Measurements from ENCODE around the gene MAML3.

The MAML3 gene

GRCh38 chr4:139814323-139815015, 339.5 kb downstream of the MAML3 start:
- TF ChIP-seq, protein P1, sequence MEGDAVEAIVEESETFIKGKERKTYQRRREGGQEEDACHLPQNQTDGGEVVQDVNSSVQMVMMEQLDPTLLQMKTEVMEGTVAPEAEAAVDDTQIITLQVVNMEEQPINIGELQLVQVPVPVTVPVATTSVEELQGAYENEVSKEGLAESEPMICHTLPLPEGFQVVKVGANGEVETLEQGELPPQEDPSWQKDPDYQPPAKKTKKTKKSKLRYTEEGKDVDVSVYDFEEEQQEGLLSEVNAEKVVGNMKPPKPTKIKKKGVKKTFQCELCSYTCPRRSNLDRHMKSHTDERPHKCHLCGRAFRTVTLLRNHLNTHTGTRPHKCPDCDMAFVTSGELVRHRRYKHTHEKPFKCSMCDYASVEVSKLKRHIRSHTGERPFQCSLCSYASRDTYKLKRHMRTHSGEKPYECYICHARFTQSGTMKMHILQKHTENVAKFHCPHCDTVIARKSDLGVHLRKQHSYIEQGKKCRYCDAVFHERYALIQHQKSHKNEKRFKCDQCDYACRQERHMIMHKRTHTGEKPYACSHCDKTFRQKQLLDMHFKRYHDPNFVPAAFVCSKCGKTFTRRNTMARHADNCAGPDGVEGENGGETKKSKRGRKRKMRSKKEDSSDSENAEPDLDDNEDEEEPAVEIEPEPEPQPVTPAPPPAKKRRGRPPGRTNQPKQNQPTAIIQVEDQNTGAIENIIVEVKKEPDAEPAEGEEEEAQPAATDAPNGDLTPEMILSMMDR (IDR thresholded peaks at IDR 0.05; ENCODE audit: low read depth, low read length, poor library complexity, severe bottlenecking) = no peak
- no peak for TF ChIP-seq EZH2phosphoT487 (IDR thresholded peaks at IDR 0.05; ENCODE audit: borderline replicate concordance, low read length)
- Histone ChIP-seq H3K27me3 (ENCODE audit: control insufficient read depth, low read length) (no peaks in the 10 kb centered on the region), H3K27ac (ENCODE audit: low read depth, low read length) (no peak overlapping the region), H3K9me2 (replicated peaks; ENCODE audit: control insufficient read depth, low read length) (no peaks in the 10 kb centered on the region), H3K4me1 (ENCODE audit: control insufficient read depth, low read length) (no peaks in the 10 kb centered on the region), H3F3A (ENCODE audit: control insufficient read depth, insufficient read depth) (no peaks in the 10 kb centered on the region), H3K79me2 (ENCODE audit: control insufficient read depth, low read length) (no peaks in the 10 kb centered on the region), H3K4me3 (ENCODE audit: low read length) (no peak overlapping the region), H4K20me1 (ENCODE audit: control insufficient read depth, insufficient read depth, low read depth, low read length) (no peaks in the 10 kb centered on the region), H3K4me2 (ENCODE audit: low read length) (no peak overlapping the region), H3K36me3 (ENCODE audit: control insufficient read depth, low read length) (no peaks in the 10 kb centered on the region), H3K9me3 (ENCODE audit: control insufficient read depth, insufficient read depth, low read length) (no peaks in the 10 kb centered on the region)

GRCh38 chr4:139813881-139814280, 340.1 kb downstream of the MAML3 start:
- H3F3A ChIP-seq (ENCODE audit: control insufficient read depth, insufficient read depth) = no peaks in the 10 kb centered on the region
- H3K27ac ChIP-seq (ENCODE audit: low read depth, low read length) = no peak overlapping the region
- H4K20me1 ChIP-seq (ENCODE audit: control insufficient read depth, insufficient read depth, low read depth, low read length) = no peaks in the 10 kb centered on the region
- no peaks in the 10 kb centered on the region for H3K79me2 ChIP-seq (ENCODE audit: control insufficient read depth, low read length)
- H3K36me3 ChIP-seq (ENCODE audit: control insufficient read depth, low read length) = no peaks in the 10 kb centered on the region
- H3K4me2 ChIP-seq (ENCODE audit: low read length) = no peak overlapping the region
- H3K27me3 ChIP-seq (ENCODE audit: control insufficient read depth, low read length) = no peaks in the 10 kb centered on the region
- H3K9me2 ChIP-seq (replicated peaks; ENCODE audit: control insufficient read depth, low read length) = no peaks in the 10 kb centered on the region
- no peak overlapping the region for H3K4me3 ChIP-seq (ENCODE audit: low read length)
- no peaks in the 10 kb centered on the region for H3K4me1 ChIP-seq (ENCODE audit: control insufficient read depth, low read length)
- TF ChIP-seq, protein P1 (IDR thresholded peaks at IDR 0.05; ENCODE audit: low read depth, low read length, poor library complexity, severe bottlenecking) = no peak
- TF ChIP-seq EZH2phosphoT487 (IDR thresholded peaks at IDR 0.05; ENCODE audit: borderline replicate concordance, low read length) = no peak
- no peaks in the 10 kb centered on the region for H3K9me3 ChIP-seq (ENCODE audit: control insufficient read depth, insufficient read depth, low read length)

DNA sequence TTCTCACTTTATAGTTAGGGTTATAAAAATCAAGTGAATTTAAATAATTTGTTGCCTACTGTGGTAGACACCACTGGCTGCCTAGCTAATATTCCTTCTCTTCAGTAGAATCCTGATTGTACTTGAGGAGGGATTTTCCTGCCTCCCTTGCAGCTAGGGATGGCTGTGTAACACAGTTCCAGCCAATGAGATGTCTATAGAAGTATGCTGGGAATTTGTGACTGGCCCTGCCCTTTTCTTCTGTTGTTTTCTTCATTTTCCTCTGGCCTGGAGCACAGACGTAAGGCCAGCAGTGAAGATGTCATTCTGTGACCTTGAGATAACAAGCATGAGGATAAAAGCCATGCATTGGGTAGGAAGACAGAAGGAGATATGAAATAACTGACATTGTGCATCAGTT, 343.3 kb downstream of the MAML3 start:
- H3F3A ChIP-seq (ENCODE audit: control insufficient read depth, insufficient read depth) = no peaks in the 10 kb centered on the region
- H3K9me3 ChIP-seq (ENCODE audit: control insufficient read depth, insufficient read depth, low read length) = no peaks in the 10 kb centered on the region
- no peaks in the 10 kb centered on the region for H3K36me3 ChIP-seq (ENCODE audit: control insufficient read depth, low read length)
- no peaks in the 10 kb centered on the region for H3K4me1 ChIP-seq (ENCODE audit: control insufficient read depth, low read length)
- H3K27me3 ChIP-seq (ENCODE audit: control insufficient read depth, low read length) = no peaks in the 10 kb centered on the region
- H3K27ac ChIP-seq (ENCODE audit: low read depth, low read length) = no peak overlapping the region
- no peaks in the 10 kb centered on the region for H3K9me2 ChIP-seq (replicated peaks; ENCODE audit: control insufficient read depth, low read length)
- H3K4me3 ChIP-seq (ENCODE audit: low read length) = no peak overlapping the region
- no peaks in the 10 kb centered on the region for H3K79me2 ChIP-seq (ENCODE audit: control insufficient read depth, low read length)
- TF ChIP-seq, protein P1 (IDR thresholded peaks at IDR 0.05; ENCODE audit: low read depth, low read length, poor library complexity, severe bottlenecking) = no peak
- TF ChIP-seq EZH2phosphoT487 (IDR thresholded peaks at IDR 0.05; ENCODE audit: borderline replicate concordance, low read length) = no peak
- H3K4me2 ChIP-seq (ENCODE audit: low read length) = no peak overlapping the region
- H4K20me1 ChIP-seq (ENCODE audit: control insufficient read depth, insufficient read depth, low read depth, low read length) = no peaks in the 10 kb centered on the region

All from DOHH2 (cell line).